ENCODE results near the gene MGME1.

MGME1 gene

DNA sequence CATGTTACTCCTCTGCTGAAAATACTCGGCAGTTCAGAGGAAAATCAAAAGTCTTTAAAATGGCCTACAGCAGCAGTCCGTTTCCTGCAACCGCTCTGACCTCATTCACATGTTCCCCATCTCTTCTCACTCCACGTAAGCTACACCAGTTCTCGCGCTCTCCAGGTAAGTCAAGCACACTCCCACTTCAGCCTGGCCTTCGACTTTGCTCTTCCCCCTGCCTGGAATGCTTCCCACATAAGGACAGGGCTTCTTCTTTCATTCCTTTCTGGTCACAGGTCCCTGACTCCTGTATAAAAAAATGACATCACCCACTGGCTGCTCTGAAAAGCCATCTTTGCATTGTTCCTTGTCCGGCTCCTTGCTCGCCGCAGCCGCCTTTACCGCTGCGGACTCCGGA lies 42.7 kb downstream of the MGME1 start:
- no peaks in the 10 kb centered on the region for H3K36me3 ChIP-seq (replicated peaks in 1 of 2; ENCODE audit: control insufficient read depth in 2 of 2, insufficient read depth in 2 of 2, low read length in 2 of 2)
- H2BK5ac ChIP-seq (ENCODE audit: low read length), result no peak overlapping the region
- H3K9ac ChIP-seq (ENCODE audit: low read depth, low read length, poor library complexity), result no peak overlapping the region
- no peak overlapping the region for H2BK15ac ChIP-seq (ENCODE audit: low read length)
- no peak overlapping the region for H3K4ac ChIP-seq (ENCODE audit: low read length)
- H3K14ac ChIP-seq (ENCODE audit: low read length), result no peak overlapping the region
- no CpG with 5 or more reads among the region's 14 CpGs for WGBS, 2 donors (ENCODE audit: extremely low coverage in 2 of 2, insufficient read length in 2 of 2, insufficient replicate concordance in 1 of 2)
- H2BK12ac ChIP-seq (ENCODE audit: low read length), result no peak overlapping the region
- H3K27ac ChIP-seq (replicated peaks; ENCODE audit: low read length), result no peak overlapping the region
- H3K4me3 ChIP-seq (ENCODE audit: low read length in 2 of 2), result no peak overlapping the region
- H3K9me3 ChIP-seq (replicated peaks in 1 of 2; ENCODE audit: control insufficient read depth in 2 of 2, insufficient read depth in 1 of 2, low read depth in 1 of 2, low read length in 2 of 2), result no peaks in the 10 kb centered on the region
- H2AK5ac ChIP-seq (ENCODE audit: low read depth, low read length), result no peak overlapping the region
- no peak overlapping the region for H3K23ac ChIP-seq (ENCODE audit: low read depth, low read length, poor library complexity)
- no peak overlapping the region for H4K91ac ChIP-seq (ENCODE audit: low read depth, low read length, poor library complexity)
- no peak for DNase-seq (ENCODE audit: low spot score)
- H3K27me3 ChIP-seq (ENCODE audit: control insufficient read depth in 3 of 3, insufficient read depth in 3 of 3, low read depth in 1 of 3, low read length in 3 of 3), result no peaks in the 10 kb centered on the region
- no peaks in the 10 kb centered on the region for H3K79me1 ChIP-seq (ENCODE audit: low read depth, low read length)
- H4K8ac ChIP-seq (ENCODE audit: low read depth, low read length), result no peak overlapping the region
- no peak overlapping the region for H2BK120ac ChIP-seq (ENCODE audit: low read depth, low read length)
- H3K4me1 ChIP-seq (ENCODE audit: control insufficient read depth in 2 of 2, insufficient read depth in 1 of 2, low read depth in 1 of 2, low read length in 2 of 2), result no peaks in the 10 kb centered on the region
- H3K18ac ChIP-seq (ENCODE audit: low read length), result no peak overlapping the region
- H3K4me2 ChIP-seq (ENCODE audit: insufficient read depth, low read length, poor library complexity, severe bottlenecking), result no peak overlapping the region
- H2AFZ ChIP-seq (ENCODE audit: low read length), result peak overlapping the region; percentile 8

DNA sequence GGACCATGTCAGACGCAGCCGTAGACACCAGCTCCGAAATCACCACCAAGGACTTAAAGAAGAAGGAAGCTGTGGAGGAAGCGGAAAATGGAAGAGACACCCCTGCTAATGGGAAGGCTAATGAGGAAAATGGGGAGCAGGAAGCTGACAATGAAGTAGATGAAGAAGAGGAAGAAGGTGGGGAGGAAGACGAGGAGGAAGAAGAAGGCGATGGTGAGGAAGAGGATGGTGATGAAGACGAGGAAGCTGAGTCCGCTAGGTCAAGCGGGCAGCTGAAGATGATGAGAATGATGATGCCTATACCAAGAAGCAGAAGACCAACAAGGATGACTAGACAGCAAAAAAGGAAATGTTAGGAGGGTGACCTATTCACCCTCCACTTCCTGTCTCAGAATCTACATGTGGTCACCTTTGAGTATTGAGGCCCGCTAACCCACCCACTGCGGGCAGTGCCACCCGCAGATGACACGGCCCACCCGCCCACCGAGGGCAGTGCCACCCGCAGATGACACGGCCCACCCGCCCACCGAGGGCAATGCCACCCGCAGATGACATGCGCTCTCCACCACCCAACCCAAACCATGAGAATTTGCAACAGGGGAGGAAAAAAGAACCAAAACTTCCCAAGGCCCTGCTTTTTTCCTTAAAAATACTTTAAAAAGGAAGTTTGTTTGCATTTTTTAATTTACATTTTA lies 43.3 kb downstream of the MGME1 start:
- Histone ChIP-seq H3K4me1 (ENCODE audit: control insufficient read depth in 2 of 2, insufficient read depth in 1 of 2, low read depth in 1 of 2, low read length in 2 of 2) (no peaks in the 10 kb centered on the region), H3K4ac (ENCODE audit: low read length) (no peak overlapping the region), H3K4me2 (ENCODE audit: insufficient read depth, low read length, poor library complexity, severe bottlenecking) (no peak overlapping the region), H2BK5ac (ENCODE audit: low read length) (no peak overlapping the region), H2BK12ac (ENCODE audit: low read length) (no peak overlapping the region), H2BK15ac (ENCODE audit: low read length) (no peak overlapping the region), H3K36me3 (replicated peaks in 1 of 2; ENCODE audit: control insufficient read depth in 2 of 2, insufficient read depth in 2 of 2, low read length in 2 of 2) (no peaks in the 10 kb centered on the region), H3K14ac (ENCODE audit: low read length) (no peak overlapping the region), H3K9me3 (replicated peaks in 1 of 2; ENCODE audit: control insufficient read depth in 2 of 2, insufficient read depth in 1 of 2, low read depth in 1 of 2, low read length in 2 of 2) (no peaks in the 10 kb centered on the region), H3K27ac (replicated peaks; ENCODE audit: low read length) (no peak overlapping the region), H3K23ac (ENCODE audit: low read depth, low read length, poor library complexity) (no peak overlapping the region), H2BK120ac (ENCODE audit: low read depth, low read length) (no peak overlapping the region), H3K4me3 (ENCODE audit: low read length in 2 of 2) (no peak overlapping the region), H3K18ac (ENCODE audit: low read length) (no peak overlapping the region), H4K91ac (ENCODE audit: low read depth, low read length, poor library complexity) (no peak overlapping the region), H3K27me3 (ENCODE audit: control insufficient read depth in 3 of 3, insufficient read depth in 3 of 3, low read depth in 1 of 3, low read length in 3 of 3) (no peaks in the 10 kb centered on the region), H4K8ac (ENCODE audit: low read depth, low read length) (no peak overlapping the region), H3K79me1 (ENCODE audit: low read depth, low read length) (no peaks in the 10 kb centered on the region), H2AK5ac (ENCODE audit: low read depth, low read length) (peak overlapping the region; percentile 17), H3K9ac (ENCODE audit: low read depth, low read length, poor library complexity) (no peak overlapping the region), H2AFZ (ENCODE audit: low read length) (peak overlapping the region; percentile 8)
- WGBS, 2 donors (ENCODE audit: extremely low coverage in 2 of 2, insufficient read length in 2 of 2, insufficient replicate concordance in 1 of 2), result 100% methylated on average over 2 of the region's 21 CpGs
- no peak for DNase-seq (ENCODE audit: low spot score)

DNA sequence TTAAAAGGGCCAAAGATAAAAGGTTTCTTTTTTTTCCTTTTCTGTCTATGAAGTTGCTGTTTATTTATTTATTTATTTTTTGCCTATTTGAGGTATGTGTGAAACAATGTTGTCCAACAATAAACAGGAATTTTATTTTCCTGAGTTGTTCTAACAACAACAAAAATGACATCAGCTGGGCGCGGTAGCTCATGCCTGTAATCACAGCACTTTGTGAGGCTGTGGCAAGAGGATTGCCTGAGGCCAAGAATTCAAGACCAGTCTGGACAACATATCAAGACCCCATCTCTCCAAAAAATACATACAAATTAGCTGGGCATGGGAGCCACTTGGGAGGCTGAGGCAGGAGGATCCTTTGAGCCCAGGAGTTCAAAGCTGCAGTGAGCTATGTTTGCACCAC lies 44.1 kb downstream of the MGME1 start:
- Histone ChIP-seq H3K4me1 (ENCODE audit: control insufficient read depth in 2 of 2, insufficient read depth in 1 of 2, low read depth in 1 of 2, low read length in 2 of 2) (no peaks in the 10 kb centered on the region), H3K79me1 (ENCODE audit: low read depth, low read length) (no peaks in the 10 kb centered on the region), H4K91ac (ENCODE audit: low read depth, low read length, poor library complexity) (no peak overlapping the region), H3K14ac (ENCODE audit: low read length) (no peak overlapping the region), H3K9me3 (replicated peaks in 1 of 2; ENCODE audit: control insufficient read depth in 2 of 2, insufficient read depth in 1 of 2, low read depth in 1 of 2, low read length in 2 of 2) (no peaks in the 10 kb centered on the region), H3K4ac (ENCODE audit: low read length) (no peak overlapping the region), H2BK5ac (ENCODE audit: low read length) (no peak overlapping the region), H3K27me3 (ENCODE audit: control insufficient read depth in 3 of 3, insufficient read depth in 3 of 3, low read depth in 1 of 3, low read length in 3 of 3) (no peaks in the 10 kb centered on the region), H3K27ac (replicated peaks; ENCODE audit: low read length) (no peak overlapping the region), H3K18ac (ENCODE audit: low read length) (no peak overlapping the region), H3K4me2 (ENCODE audit: insufficient read depth, low read length, poor library complexity, severe bottlenecking) (no peak overlapping the region), H3K23ac (ENCODE audit: low read depth, low read length, poor library complexity) (no peak overlapping the region), H4K8ac (ENCODE audit: low read depth, low read length) (no peak overlapping the region), H2BK15ac (ENCODE audit: low read length) (no peak overlapping the region), H3K36me3 (replicated peaks in 1 of 2; ENCODE audit: control insufficient read depth in 2 of 2, insufficient read depth in 2 of 2, low read length in 2 of 2) (no peaks in the 10 kb centered on the region), H2BK120ac (ENCODE audit: low read depth, low read length) (no peak overlapping the region), H2AK5ac (ENCODE audit: low read depth, low read length) (no peak overlapping the region), H3K9ac (ENCODE audit: low read depth, low read length, poor library complexity) (no peak overlapping the region), H2AFZ (ENCODE audit: low read length) (no peak overlapping the region), H3K4me3 (ENCODE audit: low read length in 2 of 2) (no peak overlapping the region), H2BK12ac (ENCODE audit: low read length) (no peak overlapping the region)
- no peak for DNase-seq (ENCODE audit: low spot score)
- WGBS, 2 donors (ENCODE audit: extremely low coverage in 2 of 2, insufficient read length in 2 of 2, insufficient replicate concordance in 1 of 2), result no CpG with 5 or more reads among the region's 2 CpGs

DNA sequence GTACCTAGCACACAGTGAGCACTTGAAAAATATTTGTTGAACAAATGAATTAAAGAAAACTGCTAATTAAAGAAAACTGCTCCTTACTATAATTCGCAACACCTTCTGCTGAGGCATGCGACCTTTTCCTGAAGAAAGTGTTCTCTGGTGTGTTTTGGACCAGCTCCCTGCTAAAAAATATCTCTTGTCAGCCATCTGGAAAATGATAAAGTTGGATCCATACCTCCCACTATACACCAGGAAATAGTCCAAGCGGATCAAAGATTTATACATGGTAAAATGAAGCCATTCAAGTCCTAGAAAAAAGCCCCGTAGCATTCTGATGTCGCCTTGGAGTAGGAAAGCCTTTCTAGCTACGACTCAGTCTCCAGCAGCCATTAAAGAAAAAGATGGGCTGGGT lies 45.6 kb downstream of the MGME1 start:
- Histone ChIP-seq H3K18ac (ENCODE audit: low read length) (no peak overlapping the region), H3K36me3 (replicated peaks in 1 of 2; ENCODE audit: control insufficient read depth in 2 of 2, insufficient read depth in 2 of 2, low read length in 2 of 2) (no peaks in the 10 kb centered on the region), H3K14ac (ENCODE audit: low read length) (no peak overlapping the region), H3K4ac (ENCODE audit: low read length) (no peak overlapping the region), H3K4me3 (ENCODE audit: low read length in 2 of 2) (no peak overlapping the region), H2AK5ac (ENCODE audit: low read depth, low read length) (no peak overlapping the region), H3K9ac (ENCODE audit: low read depth, low read length, poor library complexity) (no peak overlapping the region), H3K79me1 (ENCODE audit: low read depth, low read length) (no peaks in the 10 kb centered on the region), H2BK12ac (ENCODE audit: low read length) (no peak overlapping the region), H2BK5ac (ENCODE audit: low read length) (no peak overlapping the region), H3K27me3 (ENCODE audit: control insufficient read depth in 3 of 3, insufficient read depth in 3 of 3, low read depth in 1 of 3, low read length in 3 of 3) (no peaks in the 10 kb centered on the region), H2BK15ac (ENCODE audit: low read length) (no peak overlapping the region), H3K23ac (ENCODE audit: low read depth, low read length, poor library complexity) (no peak overlapping the region), H2BK120ac (ENCODE audit: low read depth, low read length) (no peak overlapping the region), H3K4me2 (ENCODE audit: insufficient read depth, low read length, poor library complexity, severe bottlenecking) (no peak overlapping the region), H4K8ac (ENCODE audit: low read depth, low read length) (no peak overlapping the region), H3K9me3 (replicated peaks in 1 of 2; ENCODE audit: control insufficient read depth in 2 of 2, insufficient read depth in 1 of 2, low read depth in 1 of 2, low read length in 2 of 2) (no peaks in the 10 kb centered on the region), H4K91ac (ENCODE audit: low read depth, low read length, poor library complexity) (no peak overlapping the region), H3K27ac (replicated peaks; ENCODE audit: low read length) (no peak overlapping the region), H2AFZ (ENCODE audit: low read length) (no peak overlapping the region), H3K4me1 (ENCODE audit: control insufficient read depth in 2 of 2, insufficient read depth in 1 of 2, low read depth in 1 of 2, low read length in 2 of 2) (no peaks in the 10 kb centered on the region)
- no peak for DNase-seq (ENCODE audit: low spot score)
- no CpG with 5 or more reads among the region's 6 CpGs for WGBS, 2 donors (ENCODE audit: extremely low coverage in 2 of 2, insufficient read length in 2 of 2, insufficient replicate concordance in 1 of 2)
